HG03378 (cell line): ENCODE results near the gene SLC22A16.

Experiments
- ATAC-seq: cut with Tn5 transposase; IDR thresholded peaks from one replicate; pipeline ENCODE4 v1.9.1; 2021; ENCODE audit warnings: mild to moderate bottlenecking, moderate library complexity; ENCODE audit not compliant: unreplicated experiment

The SLC22A16 gene

GRCh38 chr6:110448846-110449540 lies 27.4 kb downstream of the SLC22A16 start:
- ATAC-seq: no peak

- no peak for ATAC-seq
These were observed 28.7 kb downstream of the SLC22A16 start for GRCh38 chr6:110447761-110448160.

DNA sequence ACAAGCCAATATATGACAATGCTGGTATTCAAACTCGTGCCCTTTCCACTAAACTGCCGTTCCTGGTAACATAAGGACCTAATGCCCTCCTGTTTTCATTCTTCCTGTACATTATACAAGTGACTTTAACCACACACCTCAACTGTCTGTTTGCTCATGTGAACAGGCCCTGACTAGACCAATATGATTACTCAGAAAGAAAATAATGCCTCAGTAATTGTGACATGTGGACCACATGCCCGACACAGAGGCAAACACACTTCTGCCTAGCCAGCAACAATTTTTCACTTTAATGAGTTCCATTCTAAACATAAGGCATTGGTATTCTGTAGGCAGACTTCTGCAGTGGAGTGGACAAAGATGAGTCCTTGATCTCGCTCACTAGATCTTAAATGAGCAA lies 30.0 kb downstream of the SLC22A16 start:
- no peak for ATAC-seq

GRCh38 chr6:110440026-110440425 lies 36.4 kb downstream of the SLC22A16 start:
- no peak for ATAC-seq

GRCh38 chr6:110439356-110439755 lies 37.1 kb downstream of the SLC22A16 start:
- ATAC-seq: no peak

GRCh38 chr6:110434961-110435602 lies 41.3 kb downstream of the SLC22A16 start:
- no peak for ATAC-seq

DNA sequence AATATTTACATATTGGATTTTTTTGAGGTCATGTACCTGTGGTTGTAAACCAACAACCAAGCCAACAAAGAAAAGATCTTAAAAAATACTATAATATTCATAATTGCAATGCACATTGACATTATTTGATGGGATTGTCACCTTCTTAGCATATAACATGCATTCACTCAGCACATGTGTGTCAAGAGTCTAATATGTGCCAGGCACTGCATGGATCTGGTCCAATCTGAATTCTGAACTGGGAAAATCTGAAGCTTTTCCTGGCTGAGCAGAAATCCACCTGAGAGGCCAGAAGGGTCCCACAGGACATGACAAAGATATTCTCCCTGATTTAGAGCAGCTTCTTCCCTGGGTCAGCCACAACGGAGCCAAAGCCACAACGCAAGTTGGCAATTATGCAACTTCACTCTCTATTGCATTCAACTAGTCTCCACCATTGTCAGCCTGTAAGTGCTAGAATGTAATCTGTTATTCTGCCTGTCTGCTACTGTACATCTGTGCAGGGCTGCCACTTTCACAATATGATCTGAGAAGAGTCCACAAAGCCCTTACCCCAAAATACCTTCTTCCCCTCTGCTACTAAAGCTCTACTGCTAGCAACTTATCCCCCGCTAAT lies 44.0 kb downstream of the SLC22A16 start:
- ATAC-seq: no peak

DNA sequence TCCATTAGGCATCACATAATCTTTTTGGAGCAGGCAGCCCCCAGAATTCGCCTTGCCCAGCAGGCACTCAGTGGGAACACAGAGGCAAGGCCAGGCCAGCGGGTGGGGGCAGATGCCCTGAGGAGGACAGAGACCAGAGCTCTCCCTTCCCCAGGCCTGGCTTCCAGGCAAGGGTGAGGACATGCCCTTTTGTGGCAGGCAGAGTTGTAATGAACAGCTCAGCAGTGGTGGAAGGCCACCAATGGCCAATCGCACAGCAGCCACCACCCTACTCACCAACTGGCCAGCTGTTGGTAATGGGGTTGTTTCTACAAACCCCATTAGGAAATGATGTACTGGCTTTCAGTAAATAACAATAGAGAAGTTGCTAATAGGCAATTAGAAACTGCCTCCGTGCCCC lies 45.7 kb downstream of the SLC22A16 start:
- no peak for ATAC-seq

- no peak for ATAC-seq
These were observed 46.2 kb downstream of the SLC22A16 start for GRCh38 chr6:110430236-110430635.

DNA sequence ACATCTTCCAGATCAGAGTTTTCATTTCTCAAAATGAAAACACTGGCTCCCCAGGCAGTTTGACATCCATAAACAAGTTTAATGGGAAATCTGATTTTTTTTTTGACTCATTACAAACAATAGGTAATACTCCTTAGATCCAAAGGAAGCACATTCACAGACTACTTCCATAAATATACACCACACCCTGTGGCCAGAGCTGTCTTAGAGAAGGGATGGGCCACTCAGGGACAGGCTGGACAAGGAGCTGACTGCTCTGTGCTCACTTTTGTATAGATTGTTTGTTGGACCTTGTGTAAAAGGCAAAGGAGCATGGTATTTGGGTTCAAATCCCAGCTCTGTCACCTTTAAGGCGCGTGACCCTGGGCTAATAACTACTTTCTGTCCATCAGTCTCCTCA lies 48.3 kb downstream of the SLC22A16 start:
- no peak for ATAC-seq

- ATAC-seq: no peak
These were observed 50.6 kb downstream of the SLC22A16 start for GRCh38 chr6:110425816-110426215.

DNA sequence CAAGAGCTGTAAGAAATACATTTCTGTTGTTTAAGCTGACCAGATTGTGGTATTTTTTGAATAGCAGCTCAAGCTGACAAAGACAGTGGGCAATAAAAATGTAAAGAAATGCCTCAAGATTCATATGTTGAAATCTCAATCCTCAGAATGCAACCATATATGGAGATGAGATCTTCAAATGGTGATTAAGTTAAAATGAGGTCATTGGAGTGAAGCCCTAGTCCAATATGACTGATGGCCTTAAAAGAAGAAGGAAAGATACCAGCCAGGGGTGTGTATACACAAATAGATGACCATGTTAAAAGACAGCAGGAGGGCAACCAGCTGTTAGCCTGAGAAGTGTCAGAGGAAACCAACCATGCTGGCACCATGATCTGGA lies 54.0 kb downstream of the SLC22A16 start:
- ATAC-seq: no peak

- ATAC-seq: no peak
These were observed 54.5 kb downstream of the SLC22A16 start for GRCh38 chr6:110421749-110422443.

GRCh38 chr6:110419028-110419739 lies 57.2 kb downstream of the SLC22A16 start:
- ATAC-seq: no peak

DNA sequence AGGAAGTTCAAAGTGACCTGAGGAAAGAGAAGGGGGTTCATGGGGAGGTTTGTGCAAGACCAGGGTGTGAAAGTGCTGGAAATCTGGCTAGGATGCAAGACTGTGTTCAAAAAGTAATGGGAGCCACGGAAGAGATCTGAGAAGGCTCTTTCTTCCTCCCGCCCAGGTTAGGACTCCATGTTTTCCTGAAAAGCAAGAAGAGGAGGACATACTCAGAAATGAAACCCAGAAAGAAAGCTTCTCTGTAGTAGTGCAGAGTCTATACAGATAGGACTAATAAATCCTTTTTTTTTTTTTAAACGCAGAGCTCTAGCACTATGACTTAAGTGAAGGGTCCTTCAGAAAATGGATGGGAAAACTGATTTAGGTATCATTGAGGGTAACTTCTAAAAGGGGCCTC lies 57.8 kb downstream of the SLC22A16 start:
- no peak for ATAC-seq

- no peak for ATAC-seq
These were observed 61.1 kb downstream of the SLC22A16 start, which contains the start of gene DDO for GRCh38 chr6:110415086-110415916. TSS of gene DDO (minus strand) at chr6:110415575. CDS start at chr6:110413462, 2,113 bp downstream.

- no peak for ATAC-seq
These were observed 61.7 kb downstream of the SLC22A16 start for GRCh38 chr6:110414669-110415068.

DNA sequence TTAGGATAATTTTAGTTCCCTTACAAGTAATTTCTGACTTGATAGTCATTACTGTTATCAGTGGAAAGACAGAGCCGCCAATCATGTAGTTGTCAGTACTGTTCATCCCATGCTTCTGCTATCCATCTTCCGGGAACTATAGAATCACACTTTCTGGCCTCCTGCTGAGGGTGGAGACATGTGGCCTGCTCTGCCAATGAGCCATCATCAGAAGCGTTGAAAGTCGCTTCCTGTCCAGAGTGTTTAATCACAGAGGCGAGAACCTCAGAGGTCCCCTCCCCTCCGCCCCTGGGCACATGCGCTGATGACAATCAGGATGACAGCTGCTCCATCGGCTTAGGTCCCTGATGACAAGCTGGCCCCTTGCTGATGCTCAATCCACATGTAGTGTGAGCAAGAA lies 64.1 kb downstream of the SLC22A16 start:
- no peak for ATAC-seq

DNA sequence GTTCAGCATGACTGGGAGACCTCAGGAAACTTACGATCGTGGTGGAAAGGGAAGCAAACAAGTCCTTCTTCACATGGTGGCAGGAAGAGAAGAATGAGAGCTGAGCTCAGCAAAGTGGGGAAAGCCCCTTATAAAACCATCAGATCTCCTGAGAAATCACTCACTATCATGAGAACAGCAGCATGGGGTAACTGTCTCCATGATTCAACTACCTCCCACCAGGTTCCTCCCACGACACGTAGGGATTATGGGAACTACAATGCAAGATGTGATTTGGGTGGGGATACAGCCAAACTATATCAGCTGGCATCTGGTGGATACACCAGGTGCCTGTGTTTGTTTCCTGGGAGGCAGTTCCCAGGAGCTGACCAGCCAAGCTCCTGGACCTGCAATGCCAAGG lies 65.9 kb downstream of the SLC22A16 start:
- ATAC-seq: no peak

DNA sequence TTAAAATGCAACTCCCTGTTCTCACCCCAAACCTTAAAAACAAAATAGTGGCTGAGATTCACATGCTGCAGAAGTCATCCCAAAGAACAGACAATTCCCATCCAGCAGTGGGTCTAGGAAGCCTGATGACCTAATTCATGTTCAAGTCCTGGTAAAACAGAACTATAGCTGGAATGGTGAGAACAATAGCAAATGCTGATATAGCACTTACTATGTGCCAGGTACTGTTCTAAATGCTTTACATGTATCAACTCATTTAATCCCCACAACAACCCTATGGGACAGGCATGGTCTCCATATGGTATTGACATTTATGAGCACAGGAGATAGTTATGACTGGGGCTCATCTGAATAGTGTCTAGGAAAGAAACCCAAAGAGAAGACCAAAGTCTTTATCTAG lies 66.6 kb downstream of the SLC22A16 start:
- ATAC-seq: no peak
